Measurements from ENCODE around the gene TSTD2.
"Not testable (repeated sequence)": the region's sequence is repeated elsewhere in the genome, so short reads cannot be mapped to it uniquely, and the experiment has no call there.

Gene TSTD2

GRCh38 chr9:97581590-97581989, 51.6 kb downstream of the TSTD2 start:
- not testable (repeated sequence) for DNase-seq

- no peak for DNase-seq
Observed at GRCh38 chr9:97579914-97580313, 53.3 kb downstream of the TSTD2 start.

GRCh38 chr9:97578846-97579245, 54.3 kb downstream of the TSTD2 start:
- DNase-seq: no peak

- DNase-seq: no peak
Observed at GRCh38 chr9:97577051-97577450, 56.1 kb downstream of the TSTD2 start.

GRCh38 chr9:97575673-97576200, 57.4 kb downstream of the TSTD2 start:
- DNase-seq: no peak

GRCh38 chr9:97574921-97575672, 58.1 kb downstream of the TSTD2 start:
- DNase-seq: not testable (repeated sequence)

GRCh38 chr9:97574101-97574571, 59.0 kb downstream of the TSTD2 start:
- DNase-seq: not testable (repeated sequence)

- no peak for DNase-seq
Observed at GRCh38 chr9:97573482-97574073, 59.6 kb downstream of the TSTD2 start.

GRCh38 chr9:97572892-97573365, 60.2 kb downstream of the TSTD2 start:
- DNase-seq: no peak

GRCh38 chr9:97572196-97572891, 60.8 kb downstream of the TSTD2 start:
- no peak for DNase-seq

GRCh38 chr9:97571664-97572063, 61.5 kb downstream of the TSTD2 start:
- no peak for DNase-seq

- DNase-seq: no peak
Observed at GRCh38 chr9:97570899-97571298, 62.3 kb downstream of the TSTD2 start.

GRCh38 chr9:97568461-97569275, 64.5 kb downstream of the TSTD2 start:
- no peak for DNase-seq

GRCh38 chr9:97567894-97568202, 65.3 kb downstream of the TSTD2 start:
- DNase-seq: no peak

- DNase-seq: no peak
Observed at GRCh38 chr9:97567182-97567893, 65.8 kb downstream of the TSTD2 start.

GRCh38 chr9:97565262-97565661, 67.9 kb downstream of the TSTD2 start:
- no peak for DNase-seq

GRCh38 chr9:97564291-97565175, 68.6 kb downstream of the TSTD2 start:
- peak; percentile 25 for DNase-seq

- DNase-seq: no peak
Observed at GRCh38 chr9:97563458-97564135, 69.6 kb downstream of the TSTD2 start.

- DNase-seq: no peak
Observed at GRCh38 chr9:97562542-97562941, 70.6 kb downstream of the TSTD2 start.

GRCh38 chr9:97561501-97561900, 71.7 kb downstream of the TSTD2 start:
- DNase-seq: no peak

Data from fibroblast of upper back skin (primary cell).